GM23338 (cell line): ENCODE data around the gene PDE2A. TPM values are rescaled to one million over a fixed set of nuclear protein-coding genes. Genes with fewer than 3 reads are reported as not detected.

Experiments used
- ATAC-seq: fragments of 200-7000 bp; cut with Tn5 transposase; 3 replicates; pipeline ENCODE4 v1.9.1; 2020
- DNase-seq: peaks from one replicate; pipeline ENCODE4 v3.0.0-alpha.2; 2015; ENCODE audit warnings: low spot score
- H2AFZ ChIP-seq: fragments of 200-600 bp; sonication (generic); 2 replicates; pipeline ENCODE4 v1.8.0; 2016; ENCODE audit warnings: antibody characterized with exemption, mild to moderate bottlenecking, moderate library complexity
- H3F3A ChIP-seq: fragments of 200-600 bp; sonication (generic); replicated peaks from 2 replicates; pipeline ENCODE4 v1.8.0; 2017; ENCODE audit warnings: antibody characterized with exemption, mixed run types, low read depth
- H3K27ac ChIP-seq: fragments of 200-600 bp; sonication (generic); 2 replicates; pipeline ENCODE4 v1.6.1; 2016; ENCODE audit warnings: low read depth
- H3K27me3 ChIP-seq: fragments of 200-600 bp; sonication (generic); 2 replicates; pipeline ENCODE4 v1.8.0; 2016; ENCODE audit warnings: mild to moderate bottlenecking, mixed run types, moderate library complexity; ENCODE audit not compliant: insufficient read depth
- H3K36me3 ChIP-seq: fragments of 200-600 bp; sonication (generic); 2 replicates; pipeline ENCODE4 v1.8.0; 2016; ENCODE audit warnings: mild to moderate bottlenecking; ENCODE audit not compliant: insufficient read depth
- H3K4me1 ChIP-seq: fragments of 200-600 bp; sonication (generic); 2 replicates; pipeline ENCODE4 v1.8.0; 2016; ENCODE audit warnings: mild to moderate bottlenecking, moderate library complexity; ENCODE audit not compliant: insufficient read depth
- H3K4me2 ChIP-seq: fragments of 200-600 bp; sonication (generic); 2 replicates; pipeline ENCODE4 v1.7.1; 2017; ENCODE audit warnings: mixed run types
- H3K4me3 ChIP-seq: fragments of 200-600 bp; sonication (generic); 2 replicates; pipeline ENCODE4 v1.6.1; 2016; ENCODE audit warnings: mixed run types
- H3K79me2 ChIP-seq: fragments of 200-600 bp; sonication (generic); replicated peaks from 2 replicates; pipeline ENCODE4 v1.8.0; 2017; ENCODE audit warnings: mild to moderate bottlenecking; ENCODE audit not compliant: insufficient read depth
- H3K9me2 ChIP-seq: fragments of 200-600 bp; sonication (generic); 2 replicates; pipeline ENCODE4 v1.8.0; 2017; ENCODE audit not compliant: insufficient read depth
- H4K20me1 ChIP-seq: fragments of 200-600 bp; sonication (generic); replicated peaks from 2 replicates; pipeline ENCODE4 v1.8.0; 2017; ENCODE audit warnings: mild to moderate bottlenecking; ENCODE audit not compliant: insufficient read depth
- H3K27ac Mint-ChIP-seq: 2 replicates; pipeline ENCODE4 v1.8.0; 2020; ENCODE audit warnings: inconsistent platforms, mild to moderate bottlenecking, moderate library complexity, mixed read lengths
- H3K27me3 Mint-ChIP-seq: 3 replicates; pipeline ENCODE4 v1.8.0; 2022; ENCODE audit warnings: low read depth, mild to moderate bottlenecking, moderate library complexity, mixed read lengths, inconsistent platforms; ENCODE audit not compliant: insufficient read depth, poor library complexity
- H3K36me3 Mint-ChIP-seq: 3 replicates; pipeline ENCODE4 v1.8.0; 2021; ENCODE audit warnings: low read depth, mild to moderate bottlenecking, inconsistent platforms, moderate library complexity, mixed read lengths
- H3K4me1 Mint-ChIP-seq: 3 replicates; pipeline ENCODE4 v1.8.0; 2020; ENCODE audit warnings: mild to moderate bottlenecking, inconsistent platforms, mixed read lengths
- H3K4me3 Mint-ChIP-seq: 3 replicates; pipeline ENCODE4 v1.8.0; 2021; ENCODE audit warnings: moderate library complexity, mild to moderate bottlenecking, inconsistent platforms, mixed read lengths
- H3K9me3 Mint-ChIP-seq: 3 replicates; pipeline ENCODE4 v1.8.0; 2020; ENCODE audit warnings: moderate library complexity, mild to moderate bottlenecking, inconsistent platforms, mixed read lengths
- CREB1 ChIP-seq: fragments of 250-450 bp; sonication (Bioruptor Pico); IDR thresholded peaks from 2 replicates; pipeline ENCODE4 v1.5.0; 2020; ENCODE audit warnings: low read depth, mild to moderate bottlenecking, moderate library complexity
- CTCF ChIP-seq, 2 experiments: fragments of 200-600 bp in 1 of 2; sonication (generic) in 1 of 2; conservative IDR thresholded peaks; 2 replicates each; pipeline versions ENCODE4 v1.5.1 to v1.6.1; 2016 to 2017; ENCODE audit warnings: antibody characterized with exemption in 2 of 2, low read depth in 2 of 2, mild to moderate bottlenecking in 2 of 2, moderate library complexity in 1 of 2
- EZH2 ChIP-seq: fragments of 200-600 bp; sonication (generic); IDR thresholded peaks from one replicate; pipeline ENCODE4 v1.8.0; 2017; ENCODE audit warnings: antibody characterized with exemption, mild to moderate bottlenecking, low read depth; ENCODE audit not compliant: unreplicated experiment
- JUNB ChIP-seq: IDR thresholded peaks from one replicate; pipeline ENCODE4 v1.6.1; 2016; ENCODE audit warnings: antibody characterized with exemption; ENCODE audit not compliant: unreplicated experiment
- NANOG ChIP-seq: IDR thresholded peaks from 2 replicates; pipeline ENCODE4 v1.6.1; 2016; ENCODE audit warnings: antibody characterized with exemption, borderline replicate concordance
- POLR2AphosphoS5 ChIP-seq: IDR thresholded peaks from 2 replicates; pipeline ENCODE4 v1.6.1; 2016; ENCODE audit warnings: antibody characterized with exemption, low read depth
- REST ChIP-seq: IDR thresholded peaks from one replicate; pipeline ENCODE4 v1.6.1; 2018; ENCODE audit warnings: antibody characterized with exemption; ENCODE audit not compliant: unreplicated experiment
- STAT1 ChIP-seq: IDR thresholded peaks from one replicate; pipeline ENCODE4 v1.6.1; 2016; ENCODE audit warnings: antibody characterized with exemption; ENCODE audit not compliant: unreplicated experiment
- ZNF114 ChIP-seq: fragments of 250-450 bp; sonication (Bioruptor Pico); IDR thresholded peaks from 2 replicates; pipeline ENCODE4 v1.5.0; 2020; ENCODE audit warnings: mild to moderate bottlenecking, moderate library complexity
- ZNF331 ChIP-seq: fragments of 250-450 bp; sonication (Bioruptor Pico); IDR thresholded peaks from 2 replicates; pipeline ENCODE4 v1.5.0; 2020; ENCODE audit warnings: low read depth, mild to moderate bottlenecking, moderate library complexity
- polyA plus RNA-seq: library from polyadenylated mRNA; unstranded; fragments of >200 nt; fragmentation: Nextera tagmentation; extraction: Ambion mirVana; gene quantifications from 2 replicates; pipeline ENCODE4 v1.2.1, GENCODE V29; 2016
- total RNA-seq: library from RNA; depleted of rRNA; stranded (reverse); fragments of >200 nt; shearing (Covaris generic); gene quantifications from 2 replicates; pipeline ENCODE4 v1.2.3, GENCODE V29; 2014
- TF ChIP-seq, protein P1 (sequence below): IDR thresholded peaks from 2 replicates; pipeline ENCODE4 v1.6.1; 2016; ENCODE audit warnings: antibody characterized with exemption

The PDE2A gene
- total and polyA plus RNA-seq, 2 experiments from 2014 or later = 4.3 to 16.2 TPM

GRCh38 chr11:72716290-72716689 lies 42.1 kb upstream of the PDE2A start (continued):
- TF ChIP-seq, protein P1, sequence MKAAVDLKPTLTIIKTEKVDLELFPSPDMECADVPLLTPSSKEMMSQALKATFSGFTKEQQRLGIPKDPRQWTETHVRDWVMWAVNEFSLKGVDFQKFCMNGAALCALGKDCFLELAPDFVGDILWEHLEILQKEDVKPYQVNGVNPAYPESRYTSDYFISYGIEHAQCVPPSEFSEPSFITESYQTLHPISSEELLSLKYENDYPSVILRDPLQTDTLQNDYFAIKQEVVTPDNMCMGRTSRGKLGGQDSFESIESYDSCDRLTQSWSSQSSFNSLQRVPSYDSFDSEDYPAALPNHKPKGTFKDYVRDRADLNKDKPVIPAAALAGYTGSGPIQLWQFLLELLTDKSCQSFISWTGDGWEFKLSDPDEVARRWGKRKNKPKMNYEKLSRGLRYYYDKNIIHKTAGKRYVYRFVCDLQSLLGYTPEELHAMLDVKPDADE = no peak
- TF ChIP-seq CTCF (conservative IDR thresholded peaks at IDR 0.05; ENCODE audit: low read depth in 2 of 2) = no peak
- no peak for TF ChIP-seq STAT1
- no peak for TF ChIP-seq JUNB
- TF ChIP-seq POLR2AphosphoS5 = no peak
- TF ChIP-seq ZNF114 (CRISPR knock-in tag) = no peak
- no peak for TF ChIP-seq REST
- TF ChIP-seq CREB1 (CRISPR knock-in tag) = no peak
- TF ChIP-seq ZNF331 = no peak
- no peak for TF ChIP-seq EZH2
- TF ChIP-seq NANOG = no peak

DNA sequence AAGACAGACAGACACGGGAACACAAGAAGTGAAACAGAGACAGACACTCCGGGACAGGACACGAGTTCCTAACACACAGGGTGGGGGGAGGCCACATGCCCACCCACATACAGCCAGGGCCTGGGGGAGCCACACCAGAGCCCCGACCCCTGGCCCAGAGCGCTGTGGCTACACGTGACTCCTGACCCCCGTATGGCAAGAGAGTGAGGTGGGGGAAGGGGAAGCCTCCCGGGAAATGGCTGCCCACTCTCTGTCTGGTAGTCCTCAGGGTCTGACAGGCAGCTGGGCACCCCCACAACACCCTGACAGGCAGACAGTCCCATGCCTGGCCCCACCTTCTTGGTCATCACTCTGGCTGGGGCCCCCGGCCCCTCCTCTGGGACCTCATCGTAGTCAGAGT lies 38.6 kb upstream of the PDE2A start:
- no peaks in the 10 kb centered on the region; the same call in 2 of the 3 replicates for H3K9me3 Mint-ChIP-seq
- Histone ChIP-seq H3K4me2 (no peak overlapping the region), H3K4me1 (no peaks in the 10 kb centered on the region), H3K9me2 (no peaks in the 10 kb centered on the region), H3F3A (no peaks in the 10 kb centered on the region), H3K27me3 (no peaks in the 10 kb centered on the region), H3K27ac (no peak overlapping the region), H3K79me2 (peaks cover 4% of the 10 kb centered on the region; the same call in 1 of the 2 replicates), H3K4me3 (no peak overlapping the region), H4K20me1 (peaks cover 26% of the 10 kb centered on the region), H2AFZ (no peak overlapping the region), H3K36me3 (no peaks in the 10 kb centered on the region; the same call in 1 of the 2 replicates)
- H3K27ac Mint-ChIP-seq = peak overlapping the region; percentile 31; the same call in 1 of the 2 replicates
- H3K36me3 Mint-ChIP-seq = peaks cover 21% of the 10 kb centered on the region
- peaks cover 21% of the 10 kb centered on the region for H3K4me1 Mint-ChIP-seq
- H3K4me3 Mint-ChIP-seq = no peak overlapping the region
- no peak for ATAC-seq
- peaks cover 7% of the 10 kb centered on the region for H3K27me3 Mint-ChIP-seq
- no peak for DNase-seq
- TF ChIP-seq POLR2AphosphoS5 = no peak
- no peak for TF ChIP-seq CTCF (conservative IDR thresholded peaks at IDR 0.05; ENCODE audit: low read depth in 2 of 2)
- no peak for TF ChIP-seq ZNF331
